Esophagus squamous epithelium (tissue), 5 donors: ENCODE data around the gene CTDNEP1. TPM values are rescaled to one million over a fixed set of nuclear protein-coding genes. Genes with fewer than 3 reads are reported as not detected.

Source experiments
- DNase-seq: peaks from one replicate; lab custom pipeline; 2025; lab: John Stamatoyannopoulos, UW
- H3K27ac ChIP-seq, 4 donors: fragments of 200-600 bp; sonication (generic); one replicate each; pipeline ENCODE4 v1.5.1; 2016 to 2019; ENCODE audit warnings: mild to moderate bottlenecking in 1 of 4
- H3K27me3 ChIP-seq, 4 donors: fragments of 200-600 bp; sonication (generic); 1 replicate in 3 of 4; 2 replicates in 1 of 4; pipeline versions ENCODE4 v1.5.1 to v1.6.0; 2017 to 2021; ENCODE audit warnings: antibody characterized with exemption in 1 of 4
- H3K36me3 ChIP-seq, 3 donors: fragments of 200-600 bp; sonication (generic); one replicate each; pipeline ENCODE4 v1.5.1; 2016 to 2019
- H3K4me1 ChIP-seq, 3 donors: fragments of 200-600 bp; sonication (generic); one replicate each; pipeline ENCODE4 v1.5.1; 2017 to 2019
- H3K4me3 ChIP-seq, 4 donors: fragments of 200-600 bp; sonication (generic); 1 replicate in 3 of 4; 2 replicates in 1 of 4; pipeline ENCODE4 v1.5.1; 2016 to 2019; ENCODE audit warnings: mild to moderate bottlenecking in 2 of 4, moderate library complexity in 1 of 4
- H3K9me3 ChIP-seq, 3 donors: fragments of 200-600 bp; sonication (generic); one replicate each; pipeline ENCODE4 v1.5.1; 2016 to 2019
- CTCF ChIP-seq, 6 experiments: fragments of 450-650 bp in 4 of 6; fragments of 200-600 bp in 2 of 6; sonication (generic) in 2 of 6; IDR thresholded peaks; one replicate each; pipeline ENCODE4 v1.5.1; 2016 to 2019; ENCODE audit warnings: antibody characterized with exemption in 6 of 6, mild to moderate bottlenecking in 4 of 6, moderate library complexity in 4 of 6
- POLR2A ChIP-seq, 4 donors: fragments of 450-650 bp; IDR thresholded peaks; one replicate each; pipeline ENCODE4 v1.6.1; 2017; ENCODE audit warnings: antibody characterized with exemption in 4 of 4, mild to moderate bottlenecking in 4 of 4, moderate library complexity in 3 of 4
- WGBS, 2 donors: methylation state at CpG; one replicate each; pipeline ENCODE4 v1.1.5; 2018; 5-methylcytosine and 5-hydroxymethylcytosine counted together
- intact Hi-C: fragments of 100-400 bp; cut with DNase I; formaldehyde crosslinking; loops from one replicate; pipeline ENCODE4 v1.15.0; 2022
- total RNA-seq, 4 donors: library from RNA; depleted of rRNA; stranded (reverse); fragments of >200 nt; gene quantifications; one replicate each; pipeline ENCODE4 v1.1.0, GENCODE V29; 2016
- donor health status: DM: yes; HTN: yes; CAD: no.

Gene CTDNEP1
- total RNA-seq, 4 donors from 2014 or later, result 42.0 to 52.1 (median 47.8) TPM

GRCh38 chr17:7262192-7262934, 10.8 kb upstream of the CTDNEP1 start, which contains the start of gene CLDN7:
Gene CLDN7 (minus strand): TSS chr17:7262478. CDS start chr17:7262043, 435 bp downstream.
- Histone ChIP-seq H3K36me3 (peaks cover 7 to 34% (median 10%) of the 10 kb centered on the region in 3 donors), H3K4me3 (peak within 1 kb of the TSS; percentile 58 to 84 (median 69)), H3K9me3 (no peaks in the 10 kb centered on the region), H3K4me1 (peaks cover 20 to 68% (median 23%) of the 10 kb centered on the region in 3 donors), H3K27me3 (peaks cover 0 to 55% (median 4%) of the 10 kb centered on the region in 4 donors), H3K27ac (peak within 1 kb of the TSS; percentile 89 to 99 (median 95))
- DNase-seq, result no peak
- intact Hi-C loops, result no loop called here
- TF ChIP-seq CTCF (IDR thresholded peaks at IDR 0.05), result peak in 2 of 6 experiments; percentile 7 to 9
- peak in 3 of 4 donors; percentile 20 to 80 (median 69) for TF ChIP-seq POLR2A (IDR thresholded peaks at IDR 0.05)
- WGBS, 2 donors, result 5 to 14% methylated on average over 13 to 36 of the region's 64 CpGs

GRCh38 chr17:7261379-7262191, 10.1 kb upstream of the CTDNEP1 start:
- Histone ChIP-seq H3K9me3 (no peaks in the 10 kb centered on the region), H3K27ac (peak overlapping the region; percentile 89 to 99 (median 95)), H3K27me3 (peaks cover 0 to 52% (median 4%) of the 10 kb centered on the region in 4 donors), H3K4me1 (peaks cover 20 to 68% (median 23%) of the 10 kb centered on the region in 3 donors), H3K36me3 (peaks cover 10 to 41% (median 12%) of the 10 kb centered on the region in 3 donors), H3K4me3 (peak overlapping the region; percentile 58 to 84 (median 69))
- intact Hi-C loops, result no loop called here
- 4 to 41% methylated on average over 5 to 7 of the region's 71 CpGs for WGBS, 2 donors
- no peak for DNase-seq
- TF ChIP-seq POLR2A (IDR thresholded peaks at IDR 0.05) (no peak), CTCF (IDR thresholded peaks at IDR 0.05) (no peak)

DNA sequence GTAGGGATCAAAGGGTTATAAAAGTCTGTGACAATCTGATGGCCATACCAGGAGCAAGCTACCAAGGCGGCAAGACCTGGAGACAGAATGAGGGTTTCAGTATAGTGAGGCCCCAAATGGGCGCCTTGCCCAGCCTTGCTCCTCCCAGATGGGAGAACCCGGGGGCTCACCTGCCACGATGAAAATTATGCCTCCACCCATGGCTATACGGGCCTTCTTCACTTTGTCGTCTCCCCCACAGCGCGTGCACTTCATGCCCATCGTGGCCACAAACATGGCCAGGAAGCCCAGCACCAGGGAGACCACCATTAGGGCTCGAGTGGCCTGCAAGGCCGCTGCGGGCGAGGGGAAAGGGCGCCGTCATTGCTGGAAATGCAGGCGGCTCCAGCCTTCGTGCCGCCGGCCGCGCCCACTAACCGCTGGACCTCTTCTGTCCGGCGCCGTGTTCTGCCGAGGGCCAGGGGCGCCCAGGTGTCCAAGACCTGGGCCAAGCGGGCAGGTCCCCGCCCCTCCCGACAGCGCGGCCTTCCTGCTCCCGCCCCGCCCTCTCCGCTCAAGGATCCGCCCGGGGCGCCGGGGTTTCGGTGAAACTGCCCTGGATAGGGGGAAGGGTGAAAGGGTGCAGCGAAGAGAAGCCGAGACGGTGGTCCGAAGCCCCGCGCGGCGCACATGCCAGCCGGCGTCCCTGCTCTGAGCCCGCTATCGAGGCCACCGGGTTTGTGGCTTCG, 9.3 kb upstream of the CTDNEP1 start:
- Histone ChIP-seq H3K27me3 (peaks cover 0 to 51% (median 4%) of the 10 kb centered on the region in 4 donors), H3K27ac (peak overlapping the region; percentile 89 to 99 (median 95)), H3K4me1 (peaks cover 20 to 68% (median 23%) of the 10 kb centered on the region in 3 donors), H3K36me3 (peaks cover 10 to 49% (median 18%) of the 10 kb centered on the region in 3 donors), H3K9me3 (no peaks in the 10 kb centered on the region), H3K4me3 (peak overlapping the region; percentile 58 to 84 (median 69))
- 20 to 22% methylated on average over 3 to 4 of the region's 54 CpGs for WGBS, 2 donors
- no peak for DNase-seq
- intact Hi-C loops, result no loop called here
- TF ChIP-seq POLR2A (IDR thresholded peaks at IDR 0.05) (peak in 1 of 4 donors; percentile 33), CTCF (IDR thresholded peaks at IDR 0.05) (no peak)

DNA sequence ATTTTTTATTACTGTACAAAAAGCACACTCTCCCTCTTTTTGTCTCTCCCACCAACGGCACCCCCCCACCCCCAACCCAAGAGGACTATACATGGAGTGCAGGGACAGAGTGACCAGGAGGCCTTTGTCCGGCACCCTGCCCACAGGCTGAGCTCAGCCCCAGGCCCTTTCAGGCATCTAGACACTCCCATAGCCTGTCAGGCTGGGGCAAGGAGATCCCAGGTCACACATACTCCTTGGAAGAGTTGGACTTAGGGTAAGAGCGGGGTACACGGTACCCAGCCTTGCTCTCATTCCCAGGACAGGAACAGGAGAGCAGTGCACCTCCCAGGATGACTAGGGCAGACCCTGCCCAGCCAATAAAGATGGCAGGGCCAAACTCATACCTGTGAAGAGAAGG, 8.6 kb upstream of the CTDNEP1 start:
- peaks cover 20 to 67% (median 23%) of the 10 kb centered on the region in 3 donors for H3K4me1 ChIP-seq
- H3K27me3 ChIP-seq, result peaks cover 0 to 44% (median 4%) of the 10 kb centered on the region in 4 donors
- H3K36me3 ChIP-seq, result peaks cover 10 to 56% (median 24%) of the 10 kb centered on the region in 3 donors

More for the DNA sequence above, 8.6 kb upstream of the CTDNEP1 start:
- TF ChIP-seq POLR2A (IDR thresholded peaks at IDR 0.05), result no peak
- TF ChIP-seq CTCF (IDR thresholded peaks at IDR 0.05), result no peak
- H3K4me3 ChIP-seq, result peak overlapping the region; percentile 58 to 84 (median 69)
- intact Hi-C loops, result no loop called here
- 17 to 81% methylated on average over 1 to 4 of the region's 4 CpGs for WGBS, 2 donors
- DNase-seq, result no peak
- H3K27ac ChIP-seq, result peak overlapping the region; percentile 89 to 99 (median 95)
- H3K9me3 ChIP-seq, result no peaks in the 10 kb centered on the region
